ENCODE measurements around the gene HADH.

DNA sequence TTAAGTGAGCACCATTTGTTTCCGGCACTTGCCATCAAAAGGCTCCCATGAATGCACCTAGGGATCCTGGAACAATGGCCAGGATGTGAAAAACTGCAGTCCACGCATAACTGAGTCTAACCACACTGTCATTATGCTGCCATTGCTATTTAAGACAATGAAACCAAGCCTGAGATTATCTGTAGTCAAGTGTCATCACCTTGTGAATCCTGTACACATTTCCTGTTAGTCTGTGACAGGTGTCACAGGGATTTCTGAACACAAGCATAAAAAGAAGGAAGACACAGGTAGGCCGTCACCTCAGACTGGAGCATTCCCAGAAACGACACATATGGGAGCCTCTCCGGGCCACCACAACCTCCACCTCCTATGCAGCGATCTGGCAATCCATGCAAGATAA lies 66.7 kb downstream of the HADH start:
- TF ChIP-seq SREBF2 (IDR thresholded peaks at IDR 0.05): no peak
- TF ChIP-seq EP300 (IDR thresholded peaks at IDR 0.05): no peak
- TF ChIP-seq KDM5A (IDR thresholded peaks at IDR 0.05): no peak
- TF ChIP-seq RNF2 (IDR thresholded peaks at IDR 0.05; ENCODE audit: borderline replicate concordance, low read depth): no peak
